RWPE2 (cell line): Measurements from ENCODE around the gene PRCC.

ENCODE experiments used
- ATAC-seq: fragments of 200-7000 bp; cut with Tn5 transposase; 3 replicates; pipeline ENCODE4 v1.9.1; 2021; ENCODE audit warnings: low read depth
- DNase-seq: peaks from one replicate; pipeline ENCODE4 v3.0.0-alpha.2; 2020; ENCODE audit warnings: low spot score
- H3K27ac ChIP-seq: fragments of 450-650 bp; 2 replicates; pipeline ENCODE4 v1.5.1; 2017; ENCODE audit warnings: mild to moderate bottlenecking; ENCODE audit not compliant: poor library complexity, severe bottlenecking
- H3K27me3 ChIP-seq: fragments of 250-450 bp; sonication (Bioruptor Pico); 2 replicates; pipeline ENCODE4 v1.5.1; 2021; ENCODE audit warnings: mild to moderate bottlenecking, moderate library complexity; ENCODE audit not compliant: insufficient read depth, poor library complexity, severe bottlenecking
- H3K36me3 ChIP-seq: fragments of 250-450 bp; sonication (Bioruptor Pico); 2 replicates; pipeline ENCODE4 v1.5.1; 2020; ENCODE audit warnings: low read depth, mild to moderate bottlenecking, moderate library complexity
- H3K4me1 ChIP-seq: fragments of 250-450 bp; sonication (Bioruptor Pico); 2 replicates; pipeline ENCODE4 v1.5.1; 2021; ENCODE audit warnings: mild to moderate bottlenecking, moderate library complexity; ENCODE audit not compliant: insufficient read depth, poor library complexity, severe bottlenecking
- H3K4me3 ChIP-seq: fragments of 250-450 bp; sonication (Bioruptor Pico); 2 replicates; pipeline ENCODE4 v1.5.1; 2021; ENCODE audit warnings: mild to moderate bottlenecking, moderate library complexity; ENCODE audit not compliant: severe bottlenecking
- H3K9me3 ChIP-seq: fragments of 250-450 bp; sonication (Bioruptor Pico); 2 replicates; pipeline ENCODE4 v1.5.1; 2021; ENCODE audit warnings: mild to moderate bottlenecking, moderate library complexity; ENCODE audit not compliant: severe bottlenecking
- TF ChIP-seq, protein P1 (sequence below): fragments of 450-650 bp; IDR thresholded peaks from one replicate; pipeline ENCODE4 v1.5.1; 2017; ENCODE audit warnings: mild to moderate bottlenecking, moderate library complexity; ENCODE audit not compliant: poor library complexity, severe bottlenecking

The PRCC gene

DNA sequence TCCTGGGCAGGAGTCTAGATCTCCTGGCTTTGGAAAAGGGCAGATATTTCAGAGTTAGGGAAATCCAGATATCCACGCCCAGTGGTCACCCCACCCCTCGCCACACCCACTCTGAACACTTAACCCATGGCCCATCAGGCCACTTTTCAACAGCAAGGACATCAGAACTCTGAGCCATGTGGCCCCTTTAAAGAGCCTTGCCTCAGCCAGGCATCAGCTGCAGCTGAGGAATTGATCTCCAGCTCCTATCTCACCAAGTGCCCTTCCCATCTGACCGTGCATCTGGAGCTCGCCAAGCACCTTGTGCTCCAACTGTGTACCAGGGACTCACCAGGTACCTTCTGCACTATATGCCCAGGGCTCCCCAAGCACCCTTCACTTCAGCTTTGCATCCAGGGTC, 69.6 kb downstream of the PRCC start:
- TF ChIP-seq, protein P1, sequence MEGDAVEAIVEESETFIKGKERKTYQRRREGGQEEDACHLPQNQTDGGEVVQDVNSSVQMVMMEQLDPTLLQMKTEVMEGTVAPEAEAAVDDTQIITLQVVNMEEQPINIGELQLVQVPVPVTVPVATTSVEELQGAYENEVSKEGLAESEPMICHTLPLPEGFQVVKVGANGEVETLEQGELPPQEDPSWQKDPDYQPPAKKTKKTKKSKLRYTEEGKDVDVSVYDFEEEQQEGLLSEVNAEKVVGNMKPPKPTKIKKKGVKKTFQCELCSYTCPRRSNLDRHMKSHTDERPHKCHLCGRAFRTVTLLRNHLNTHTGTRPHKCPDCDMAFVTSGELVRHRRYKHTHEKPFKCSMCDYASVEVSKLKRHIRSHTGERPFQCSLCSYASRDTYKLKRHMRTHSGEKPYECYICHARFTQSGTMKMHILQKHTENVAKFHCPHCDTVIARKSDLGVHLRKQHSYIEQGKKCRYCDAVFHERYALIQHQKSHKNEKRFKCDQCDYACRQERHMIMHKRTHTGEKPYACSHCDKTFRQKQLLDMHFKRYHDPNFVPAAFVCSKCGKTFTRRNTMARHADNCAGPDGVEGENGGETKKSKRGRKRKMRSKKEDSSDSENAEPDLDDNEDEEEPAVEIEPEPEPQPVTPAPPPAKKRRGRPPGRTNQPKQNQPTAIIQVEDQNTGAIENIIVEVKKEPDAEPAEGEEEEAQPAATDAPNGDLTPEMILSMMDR = no peak
- ATAC-seq (no peak), DNase-seq (no peak)
- no peak overlapping the region for H3K27ac ChIP-seq
- no peak overlapping the region for H3K4me3 ChIP-seq
- H3K9me3 ChIP-seq = no peaks in the 10 kb centered on the region
- no peaks in the 10 kb centered on the region for H3K27me3 ChIP-seq
- H3K4me1 ChIP-seq = no peaks in the 10 kb centered on the region
- H3K36me3 ChIP-seq = no peaks in the 10 kb centered on the region

DNA sequence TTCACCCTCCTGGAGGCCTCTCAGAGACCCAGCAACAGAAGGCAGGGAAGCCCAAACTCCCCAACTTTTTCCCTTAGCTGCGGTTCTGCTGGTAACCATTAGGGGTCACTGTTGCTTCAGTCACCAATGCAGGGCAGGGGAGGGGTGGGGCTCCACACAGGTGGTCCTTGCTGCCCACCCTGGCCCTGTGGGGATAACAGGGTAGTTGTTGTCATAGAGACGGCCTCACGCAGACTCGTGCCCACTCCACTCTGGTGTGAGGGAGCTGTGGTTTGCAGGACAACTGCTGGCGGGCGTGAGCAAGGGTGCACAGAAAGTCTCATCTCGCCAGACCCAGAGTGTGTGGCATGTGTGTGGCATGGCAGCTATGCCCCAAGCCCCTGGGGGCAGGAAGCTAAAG, 71.6 kb downstream of the PRCC start:
- DNase-seq (no peak), ATAC-seq (0 out of 3 replicates have a peak, but pooled peaks have one; percentile 35)
- no peak overlapping the region for H3K4me3 ChIP-seq
- H3K36me3 ChIP-seq = no peaks in the 10 kb centered on the region
- no peaks in the 10 kb centered on the region for H3K4me1 ChIP-seq
- H3K9me3 ChIP-seq = no peaks in the 10 kb centered on the region
- TF ChIP-seq, protein P1 = peak; percentile 78
- H3K27ac ChIP-seq = no peak overlapping the region
- H3K27me3 ChIP-seq = no peaks in the 10 kb centered on the region

DNA sequence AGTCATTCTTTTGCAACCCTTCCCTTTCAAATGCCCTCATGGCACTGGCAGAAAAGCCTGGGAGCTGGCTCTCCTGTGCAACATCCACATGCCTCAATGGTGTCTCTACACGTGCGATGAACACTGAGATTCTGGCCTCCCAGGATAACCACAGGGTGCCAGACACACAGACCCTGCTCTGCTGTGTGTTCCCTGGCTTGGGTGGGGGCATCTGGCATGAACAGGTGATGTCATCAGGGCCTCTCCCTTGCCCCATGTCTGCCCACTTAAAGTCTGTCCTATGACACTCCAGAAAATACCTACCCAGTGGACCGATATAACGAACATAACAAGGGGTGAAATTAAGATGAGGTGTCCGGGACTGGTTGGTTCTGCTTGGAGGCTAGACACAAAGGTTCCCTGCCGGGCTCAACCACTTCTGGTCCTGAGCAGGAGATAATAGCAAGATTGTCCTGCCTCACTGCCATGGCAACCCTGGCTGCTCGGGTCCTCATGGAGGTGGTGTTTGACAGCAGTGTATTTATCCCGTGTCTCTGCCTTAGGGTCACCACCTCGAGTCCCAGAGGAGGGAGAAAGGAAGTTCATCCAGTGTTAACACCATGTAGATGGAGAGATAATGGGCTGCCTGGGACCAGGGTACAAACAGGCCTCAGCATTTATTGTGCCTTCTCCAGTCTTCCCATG, 72.2 kb downstream of the PRCC start:
- no peaks in the 10 kb centered on the region for H3K9me3 ChIP-seq
- H3K4me3 ChIP-seq = no peak overlapping the region
- H3K27me3 ChIP-seq = no peaks in the 10 kb centered on the region
- no peak overlapping the region for H3K27ac ChIP-seq
- H3K36me3 ChIP-seq = no peaks in the 10 kb centered on the region
- DNase-seq = no peak
- no peaks in the 10 kb centered on the region for H3K4me1 ChIP-seq
- TF ChIP-seq, protein P1 = no peak
- ATAC-seq = no peak

DNA sequence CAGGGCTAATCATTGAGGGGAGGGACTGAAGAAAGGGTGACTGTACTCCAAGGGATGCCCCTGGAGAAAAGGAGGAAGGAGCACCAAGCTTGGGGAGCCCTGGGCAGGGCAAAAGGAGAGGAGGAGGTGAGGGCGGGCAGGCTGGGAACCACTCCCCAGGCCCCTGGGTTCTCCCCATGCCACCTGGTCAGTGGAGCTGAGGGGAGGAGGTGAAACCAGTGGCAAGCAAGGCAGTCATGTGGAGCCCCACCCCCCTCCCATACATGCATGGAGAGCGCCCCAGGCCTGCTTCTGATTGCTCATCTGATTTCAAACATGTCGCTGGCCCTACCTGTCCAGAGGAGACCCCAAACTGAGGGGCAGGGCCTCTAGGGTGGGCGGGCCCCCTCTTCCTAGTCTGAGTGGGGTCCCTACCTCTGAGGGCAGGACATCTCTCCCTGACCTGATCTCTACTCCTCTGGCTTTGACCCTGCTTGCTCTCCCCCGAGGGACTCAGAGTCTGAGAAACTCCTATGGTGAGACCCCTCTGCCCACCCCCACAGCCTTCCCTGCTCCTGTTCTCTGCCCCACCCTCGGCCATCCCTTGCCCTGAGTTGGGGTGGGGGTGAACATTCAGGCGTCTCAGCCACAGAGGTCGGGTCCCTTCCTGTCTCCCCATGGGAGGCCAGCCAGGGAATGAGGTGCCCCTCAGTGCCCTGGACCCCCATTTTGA, 73.0 kb downstream of the PRCC start:
- Histone ChIP-seq H3K27me3 (no peaks in the 10 kb centered on the region), H3K4me1 (no peaks in the 10 kb centered on the region), H3K27ac (no peak overlapping the region), H3K4me3 (no peak overlapping the region), H3K9me3 (no peaks in the 10 kb centered on the region), H3K36me3 (no peaks in the 10 kb centered on the region)
- DNase-seq (no peak), ATAC-seq (no peak)
- TF ChIP-seq, protein P1 = no peak

DNA sequence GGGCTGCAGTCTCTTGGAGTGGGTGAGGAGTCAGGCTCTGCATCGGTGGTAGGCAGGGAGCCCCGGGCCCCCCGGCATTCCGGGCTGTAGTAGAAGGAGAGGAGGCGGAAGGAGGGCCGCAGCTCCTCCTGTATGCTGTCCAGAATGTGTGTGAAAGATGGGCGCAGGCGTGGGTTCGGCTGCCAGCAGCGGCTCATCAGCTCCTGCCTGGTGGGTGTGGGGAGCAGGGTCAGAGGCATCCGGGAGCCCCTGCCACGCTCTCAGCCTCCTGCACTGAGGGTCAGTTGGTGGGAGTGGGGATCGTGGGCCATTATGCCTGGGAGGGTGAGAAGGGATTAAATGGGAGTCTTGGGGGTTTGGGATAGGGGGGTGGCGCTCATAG, 73.6 kb downstream of the PRCC start:
- no peaks in the 10 kb centered on the region for H3K27me3 ChIP-seq

More for the DNA sequence above, 73.6 kb downstream of the PRCC start:
- no peak overlapping the region for H3K4me3 ChIP-seq
- H3K36me3 ChIP-seq = no peaks in the 10 kb centered on the region
- DNase-seq = no peak
- H3K4me1 ChIP-seq = no peaks in the 10 kb centered on the region
- H3K9me3 ChIP-seq = no peaks in the 10 kb centered on the region
- ATAC-seq = no peak
- H3K27ac ChIP-seq = no peak overlapping the region
- TF ChIP-seq, protein P1 = no peak
